Panc1 (cell line): ENCODE measurements around the gene PCDHGA1. TPM values are rescaled to one million over a fixed set of nuclear protein-coding genes. Genes with fewer than 3 reads are reported as not detected.

ENCODE experiments used
- ATAC-seq: fragments of 200-7000 bp; cut with Tn5 transposase; 2 replicates; pipeline ENCODE4 v1.9.1; 2020; ENCODE audit warnings: mild to moderate bottlenecking, moderate library complexity
- BruUV-seq: library from RNA; stranded (reverse); fragments of 400-500 nt; replicated peaks from 2 replicates; lab custom pipeline; 2021; lab: Mats Ljungman, UMichigan
- CTCF ChIA-PET: fragments of 300-600 bp; sonication (Branson Sonifier 250); formaldehyde crosslinking; loops from one replicate; lab custom pipeline; 2022; ENCODE audit warnings: antibody characterized with exemption; lab: Charles Lee
- POLR2A ChIA-PET: fragments of 300-600 bp; sonication (Branson Sonifier 250); formaldehyde crosslinking; loops from one replicate; lab custom pipeline; 2022; ENCODE audit warnings: antibody characterized with exemption; lab: Charles Lee
- DNase-seq: peaks from one replicate; pipeline ENCODE4 v3.0.0-alpha.2; 2010; ENCODE audit warnings: low read depth, low spot score
- H3K27ac ChIP-seq: 2 replicates; pipeline ENCODE4 v1.5.1; 2011; ENCODE audit warnings: mild to moderate bottlenecking, low read length, inconsistent platforms
- H3K27me3 ChIP-seq: fragments of 200-500 bp; sonication (Bioruptor generic); 2 replicates; pipeline ENCODE4 v1.6.0; 2014; ENCODE audit warnings: low read length, inconsistent platforms; ENCODE audit not compliant: control insufficient read depth, insufficient read depth
- H3K36me3 ChIP-seq: fragments of 200-500 bp; sonication (Bioruptor generic); 2 replicates; pipeline ENCODE4 v1.5.1; 2014; ENCODE audit warnings: inconsistent platforms, mild to moderate bottlenecking, low read length, moderate library complexity; ENCODE audit not compliant: control insufficient read depth, insufficient read depth
- H3K4me1 ChIP-seq: 2 replicates; pipeline ENCODE4 v1.5.1; 2011; ENCODE audit warnings: inconsistent platforms, mild to moderate bottlenecking, low read length, moderate library complexity; ENCODE audit not compliant: control insufficient read depth, insufficient read depth
- H3K4me3 ChIP-seq, 2 experiments: 2 replicates each; pipeline ENCODE4 v1.5.1; 2011 to 2012; ENCODE audit warnings: low read depth in 2 of 2, low read length in 2 of 2, mild to moderate bottlenecking in 2 of 2, inconsistent platforms in 1 of 2, moderate library complexity in 1 of 2
- H3K9me3 ChIP-seq: fragments of 200-500 bp; sonication (Bioruptor generic); 2 replicates; pipeline ENCODE4 v1.5.1; 2014; ENCODE audit warnings: low read depth, mild to moderate bottlenecking, inconsistent platforms, low read length, moderate library complexity; ENCODE audit not compliant: control insufficient read depth, insufficient read depth
- CTCF ChIP-seq: fragments of 450-650 bp; IDR thresholded peaks from 2 replicates; pipeline ENCODE4 v1.5.1; 2017; ENCODE audit warnings: mild to moderate bottlenecking
- POLR2AphosphoS5 ChIP-seq: IDR thresholded peaks from 2 replicates; pipeline ENCODE4 v1.6.1; 2012; ENCODE audit warnings: mild to moderate bottlenecking, low read depth, low read length, moderate library complexity
- REST ChIP-seq, 2 experiments: IDR thresholded peaks; 2 replicates each; pipeline ENCODE4 v1.6.1; 2011 to 2012; ENCODE audit warnings: low read depth in 2 of 2, control low read depth in 1 of 2, low read length in 1 of 2, mild to moderate bottlenecking in 1 of 2, moderate library complexity in 1 of 2; ENCODE audit not compliant: insufficient read depth in 1 of 2
- SIN3A ChIP-seq: IDR thresholded peaks from 2 replicates; pipeline ENCODE4 v1.6.1; 2012; ENCODE audit warnings: low read depth, mild to moderate bottlenecking, low read length, moderate library complexity, borderline replicate concordance; ENCODE audit not compliant: insufficient read depth
- TCF7L2 ChIP-seq: IDR thresholded peaks from 2 replicates; pipeline ENCODE4 v1.6.1; 2011; ENCODE audit warnings: mild to moderate bottlenecking, low read depth, low read length, inconsistent platforms
- in situ Hi-C: cut with HindIII; loops from 2 replicates; pipeline ENCODE4 v1.10.0; 2016; ENCODE audit warnings: low sequenced_read_pairs, low pct_unique_long_range_greater_than_20kb
- intact Hi-C: fragments of 100-400 bp; cut with micrococcal nuclease; formaldehyde crosslinking; loops from one replicate; pipeline ENCODE4 v1.10.0; 2022; ENCODE audit not compliant: unreplicated experiment
- total RNA-seq: library from RNA; stranded (reverse); gene quantifications from one replicate; pipeline ENCODE4 v1.2.1, GENCODE V29; 2021; ENCODE audit not compliant: unreplicated experiment

The PCDHGA1 gene
- total RNA-seq, 1 experiment from 2014 or later, result 0.92 TPM

- intact Hi-C loops, result loop anchor here (10.0 kb wide), 1 partner anchor 49 kb away; the partner anchor contains the start of genes PCDHGA10 and PCDHGB7
- H3K9me3 ChIP-seq, result peaks cover 13% of the 10 kb centered on the region; the same call in 1 of the 2 replicates
- no peaks in the 10 kb centered on the region for H3K4me1 ChIP-seq
- BruUV-seq, result no TSS peak
- no peak overlapping the region for H3K27ac ChIP-seq
- no peaks in the 10 kb centered on the region for H3K27me3 ChIP-seq
- no peak for TF ChIP-seq TCF7L2
- no peak for TF ChIP-seq SIN3A
- no peak for TF ChIP-seq CTCF
- TF ChIP-seq REST (IDR thresholded peaks at IDR 0.05; ENCODE audit: insufficient read depth in 1 of 2, low read depth in 2 of 2, low read length in 1 of 2), result no peak
- no peak for TF ChIP-seq POLR2AphosphoS5
- ATAC-seq (no peak), DNase-seq (no peak)
- CTCF ChIA-PET, result no interaction called here
- no peak overlapping the region for H3K4me3 ChIP-seq
- H3K36me3 ChIP-seq, result no peaks in the 10 kb centered on the region
- POLR2A ChIA-PET, result no interaction called here
- in situ Hi-C loops, result no loop called here
These were observed 35.9 kb downstream of the PCDHGA1 start for GRCh38 chr5:141366016-141366896.

GRCh38 chr5:141369994-141370848, 39.9 kb downstream of the PCDHGA1 start, which contains the start of gene PCDHGB3:
PCDHGB3 (plus strand) TSS chr5:141370242; CDS start chr5:141370395, 153 bp downstream.
- H3K27ac ChIP-seq, result no peak within 1 kb of the TSS
- in situ Hi-C loops, result no loop called here
- H3K36me3 ChIP-seq, result no peaks in the 10 kb centered on the region
- no peaks in the 10 kb centered on the region for H3K27me3 ChIP-seq
- ChIA-PET CTCF (interaction anchor here (0.7 kb wide), 1 partner anchor 147 kb away, joined by 3 read pairs; the partner anchor contains the start of gene PCDHB14), POLR2A (no interaction called here)
- H3K4me1 ChIP-seq, result no peaks in the 10 kb centered on the region
- H3K9me3 ChIP-seq, result peaks cover 7% of the 10 kb centered on the region; the same call in 1 of the 2 replicates
- intact Hi-C loops, result loop anchor here (10.0 kb wide), 1 partner anchor 45 kb away; the partner anchor contains the start of genes PCDHGA10 and PCDHGB7
- H3K4me3 ChIP-seq, result no peak within 1 kb of the TSS
- ATAC-seq, result no peak
- TF ChIP-seq CTCF (no peak), SIN3A (no peak), REST (IDR thresholded peaks at IDR 0.05; ENCODE audit: insufficient read depth in 1 of 2, low read depth in 2 of 2, low read length in 1 of 2) (no peak), TCF7L2 (no peak), POLR2AphosphoS5 (no peak)
- BruUV-seq, result no TSS peak
- DNase-seq, result no peak
